ENCODE data around the gene NHERF1.

DNA sequence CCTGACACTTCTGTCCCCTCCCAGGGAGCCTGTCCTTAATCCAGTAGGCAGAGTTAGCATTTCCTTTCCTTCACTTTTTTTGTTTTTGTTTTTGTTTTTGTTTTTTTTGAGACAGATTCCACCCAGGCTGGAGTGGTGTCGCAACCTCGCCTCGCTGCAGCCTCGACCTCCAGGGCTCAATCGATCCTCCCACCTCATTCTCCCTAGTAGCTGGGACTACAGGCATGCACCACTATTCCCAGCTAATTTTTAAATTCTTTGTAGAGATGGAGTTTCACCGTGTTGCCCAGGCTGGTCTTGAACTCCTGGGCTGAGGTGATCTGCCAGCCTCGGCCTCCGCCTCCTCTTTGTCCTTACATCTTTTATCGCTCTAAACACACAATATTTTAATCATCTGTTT, 4.0 kb downstream of the NHERF1 start:
- TF ChIP-seq ZBTB14 (CRISPR knock-in tag; IDR thresholded peaks at IDR 0.05) (no peak), NR2F6 (IDR thresholded peaks at IDR 0.05) (no peak), NR2F6 (CRISPR knock-in tag; IDR thresholded peaks at IDR 0.05) (0 out of 2 replicates have a peak, but pooled peaks have one; percentile 19), ZNF350 (CRISPR knock-in tag; IDR thresholded peaks at IDR 0.05; ENCODE audit: borderline replicate concordance, low read depth) (no peak; the same call in 1 of the 2 replicates)
